Activated naive CD4-positive, alpha-beta T cell treated with anti-CD3 and anti-CD28 coated beads, Interleukin-2, amount 10 ng/mL, durations not matched to agents 7 days and 5 days (primary cell): ENCODE results near the gene MYCL.
"Not testable (repeated sequence)": the region's sequence is repeated elsewhere in the genome, so short reads cannot be mapped to it uniquely, and the experiment has no call there.

Experiments
- CTCF ChIA-PET: fragments of 350-600 bp; sonication (Branson Sonifier 250); formaldehyde crosslinking; loops from one replicate; lab custom pipeline; 2021; ENCODE audit warnings: antibody characterized with exemption; lab: Charles Lee
- DNase-seq: peaks from one replicate; pipeline ENCODE4 v3.0.0-alpha.2; 2020
- H3K27ac Mint-ChIP-seq: one replicate; pipeline ENCODE4 v1.8.0; 2021; ENCODE audit warnings: mild to moderate bottlenecking, moderate library complexity, mixed read lengths
- H3K27me3 Mint-ChIP-seq: one replicate; pipeline ENCODE4 v1.8.0; 2021; ENCODE audit warnings: mild to moderate bottlenecking, mixed read lengths
- H3K36me3 Mint-ChIP-seq: one replicate; pipeline ENCODE4 v1.8.0; 2021; ENCODE audit warnings: mixed read lengths
- H3K4me1 Mint-ChIP-seq: one replicate; pipeline ENCODE4 v1.8.0; 2021; ENCODE audit warnings: mixed read lengths
- H3K4me3 Mint-ChIP-seq: one replicate; pipeline ENCODE4 v1.8.0; 2021; ENCODE audit warnings: mild to moderate bottlenecking, moderate library complexity, mixed read lengths
- H3K9me3 Mint-ChIP-seq: one replicate; pipeline ENCODE4 v1.8.0; 2021; ENCODE audit warnings: mixed read lengths

The MYCL gene

DNA sequence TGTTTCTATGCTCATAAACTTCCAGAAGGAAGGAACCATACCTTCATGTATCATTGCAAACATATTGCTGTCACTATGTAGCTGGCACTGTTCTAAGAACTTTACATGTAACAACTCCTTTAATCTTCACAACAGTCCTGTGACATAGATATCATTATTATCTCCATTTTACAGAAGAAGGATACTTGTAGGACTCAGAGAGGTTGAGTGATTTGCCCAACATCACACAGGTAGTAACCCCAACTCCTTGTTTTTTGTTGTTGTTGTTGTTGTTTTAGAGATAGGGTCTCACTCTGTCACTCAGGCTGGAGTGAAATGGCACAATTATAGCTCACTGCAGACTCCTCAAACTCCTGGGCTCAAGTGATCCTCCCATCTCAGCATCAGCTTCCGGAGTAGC, 10.8 kb downstream of the MYCL start:
- DNase-seq, result no peak
- Mint-ChIP-seq H3K27ac (no peak overlapping the region), H3K27me3 (peaks cover 65% of the 10 kb centered on the region)

DNA sequence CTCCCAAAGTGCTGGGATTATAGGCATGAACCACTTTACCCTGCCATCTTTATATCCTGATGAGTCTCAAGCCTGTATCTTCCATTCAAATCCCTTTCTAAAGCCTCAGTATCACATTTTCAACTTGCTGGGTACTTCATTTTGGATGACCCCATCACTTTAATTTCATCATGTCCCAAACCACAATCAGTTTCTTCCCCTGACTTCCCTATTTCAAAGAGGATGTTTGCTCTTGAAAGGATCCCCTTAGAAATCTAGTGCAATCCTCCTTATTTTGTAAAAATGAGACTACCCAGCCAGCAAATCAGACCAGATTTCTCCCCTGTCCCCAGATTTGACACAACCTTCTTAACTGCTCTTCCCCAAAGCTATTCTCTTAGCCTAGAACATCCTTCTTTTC, 11.4 kb downstream of the MYCL start:
- H3K27me3 Mint-ChIP-seq, result peaks cover 59% of the 10 kb centered on the region

More for the DNA sequence above, 10.8 kb downstream of the MYCL start:
- no peaks in the 10 kb centered on the region for H3K4me1 Mint-ChIP-seq
- CTCF ChIA-PET, result no interaction called here
- H3K4me3 Mint-ChIP-seq, result no peak overlapping the region
- no peaks in the 10 kb centered on the region for H3K9me3 Mint-ChIP-seq
- no peaks in the 10 kb centered on the region for H3K36me3 Mint-ChIP-seq

DNA sequence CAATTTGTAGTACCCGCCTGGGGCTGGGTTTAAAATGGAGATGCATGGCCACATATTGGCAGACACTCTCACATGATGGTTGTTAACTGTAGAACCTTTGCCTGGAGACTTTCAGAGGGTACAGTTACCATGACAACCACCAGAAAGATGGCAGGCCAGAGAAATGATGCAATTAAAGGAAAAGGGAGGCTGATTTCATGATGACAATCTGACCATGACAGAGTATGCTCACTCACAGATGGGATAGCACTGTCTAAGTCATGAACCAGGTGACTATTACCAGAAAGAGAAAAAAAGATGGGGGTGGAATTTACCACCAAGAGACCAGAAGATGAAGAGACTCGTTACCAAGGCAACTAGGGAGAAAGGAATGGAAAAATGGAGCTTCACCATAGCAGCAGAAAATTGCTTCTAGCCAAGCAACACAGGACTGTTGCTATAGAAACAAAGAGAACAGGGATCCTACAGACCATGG, 14.9 kb downstream of the MYCL start:
- H3K27ac Mint-ChIP-seq, result no peak overlapping the region
- H3K4me3 Mint-ChIP-seq, result no peak overlapping the region
- peaks cover 21% of the 10 kb centered on the region for H3K4me1 Mint-ChIP-seq
- H3K36me3 Mint-ChIP-seq, result peaks cover 5% of the 10 kb centered on the region
- CTCF ChIA-PET, result interaction anchor here (2.0 kb wide), 1 partner anchor 16 kb away, joined by 9 read pairs; the partner anchor contains the start of gene MYCL
- H3K9me3 Mint-ChIP-seq, result no peaks in the 10 kb centered on the region
- DNase-seq, result no peak
- H3K27me3 Mint-ChIP-seq, result peaks cover 27% of the 10 kb centered on the region

More for the DNA sequence above, 11.4 kb downstream of the MYCL start:
- Mint-ChIP-seq H3K9me3 (no peaks in the 10 kb centered on the region), H3K36me3 (no peaks in the 10 kb centered on the region), H3K27ac (no peak overlapping the region), H3K4me1 (no peaks in the 10 kb centered on the region), H3K4me3 (no peak overlapping the region)
- CTCF ChIA-PET, result no interaction called here
- no peak for DNase-seq

DNA sequence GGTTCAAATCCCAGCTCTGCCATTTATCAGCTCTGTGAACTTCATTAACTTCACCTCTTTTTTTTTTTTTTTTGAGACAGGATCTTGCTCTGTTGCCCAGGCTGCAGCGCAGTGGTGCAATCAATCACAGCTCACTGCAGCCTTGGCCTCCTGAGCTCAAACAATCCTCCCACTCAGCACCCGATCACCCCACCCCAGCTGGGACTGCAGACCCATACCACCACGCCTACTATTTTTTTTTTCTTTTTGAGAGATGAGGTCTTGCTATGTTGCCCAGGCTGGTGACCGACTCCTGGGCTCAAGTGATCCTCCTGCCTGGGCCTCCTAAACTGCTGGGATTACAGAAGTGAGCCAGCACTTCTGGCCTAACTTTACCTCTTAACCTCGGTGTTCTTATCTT, 16.2 kb downstream of the MYCL start:
- no peak for DNase-seq
- Mint-ChIP-seq H3K4me1 (peaks cover 28% of the 10 kb centered on the region), H3K4me3 (no peak overlapping the region), H3K27ac (no peak overlapping the region), H3K27me3 (peaks cover 16% of the 10 kb centered on the region), H3K36me3 (peaks cover 10% of the 10 kb centered on the region), H3K9me3 (no peaks in the 10 kb centered on the region)
- CTCF ChIA-PET, result no interaction called here

DNA sequence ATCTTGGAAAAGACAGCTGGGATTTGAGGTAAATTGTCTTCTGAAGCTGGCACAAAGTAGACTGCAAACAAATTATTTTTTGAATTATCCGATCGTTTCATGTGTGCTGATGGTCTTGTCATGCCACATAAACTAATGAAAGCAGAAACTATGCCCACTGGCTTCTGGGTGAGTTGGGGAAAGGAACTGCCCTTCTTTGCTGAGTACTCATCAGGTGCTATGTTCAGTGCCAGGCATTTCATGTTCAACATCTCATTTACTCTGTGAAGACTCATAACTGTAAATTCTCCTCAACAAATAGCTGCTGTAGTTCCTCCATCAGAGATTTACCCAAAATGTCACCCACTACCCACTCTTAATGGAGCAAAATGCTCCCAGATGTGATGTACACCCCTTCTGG, 19.6 kb downstream of the MYCL start:
- Mint-ChIP-seq H3K27me3 (no peaks in the 10 kb centered on the region), H3K4me3 (peak overlapping the region; percentile 94), H3K36me3 (peaks cover 16% of the 10 kb centered on the region), H3K4me1 (peaks cover 35% of the 10 kb centered on the region), H3K27ac (peak overlapping the region; percentile 53), H3K9me3 (no peaks in the 10 kb centered on the region)
- CTCF ChIA-PET, result interaction anchor here (1.0 to 1.1 kb wide), 2 partner anchors 15 to 20 kb away, joined by 3 to 6 read pairs; partner anchors contain the start of gene MYCL
- DNase-seq, result no peak

DNA sequence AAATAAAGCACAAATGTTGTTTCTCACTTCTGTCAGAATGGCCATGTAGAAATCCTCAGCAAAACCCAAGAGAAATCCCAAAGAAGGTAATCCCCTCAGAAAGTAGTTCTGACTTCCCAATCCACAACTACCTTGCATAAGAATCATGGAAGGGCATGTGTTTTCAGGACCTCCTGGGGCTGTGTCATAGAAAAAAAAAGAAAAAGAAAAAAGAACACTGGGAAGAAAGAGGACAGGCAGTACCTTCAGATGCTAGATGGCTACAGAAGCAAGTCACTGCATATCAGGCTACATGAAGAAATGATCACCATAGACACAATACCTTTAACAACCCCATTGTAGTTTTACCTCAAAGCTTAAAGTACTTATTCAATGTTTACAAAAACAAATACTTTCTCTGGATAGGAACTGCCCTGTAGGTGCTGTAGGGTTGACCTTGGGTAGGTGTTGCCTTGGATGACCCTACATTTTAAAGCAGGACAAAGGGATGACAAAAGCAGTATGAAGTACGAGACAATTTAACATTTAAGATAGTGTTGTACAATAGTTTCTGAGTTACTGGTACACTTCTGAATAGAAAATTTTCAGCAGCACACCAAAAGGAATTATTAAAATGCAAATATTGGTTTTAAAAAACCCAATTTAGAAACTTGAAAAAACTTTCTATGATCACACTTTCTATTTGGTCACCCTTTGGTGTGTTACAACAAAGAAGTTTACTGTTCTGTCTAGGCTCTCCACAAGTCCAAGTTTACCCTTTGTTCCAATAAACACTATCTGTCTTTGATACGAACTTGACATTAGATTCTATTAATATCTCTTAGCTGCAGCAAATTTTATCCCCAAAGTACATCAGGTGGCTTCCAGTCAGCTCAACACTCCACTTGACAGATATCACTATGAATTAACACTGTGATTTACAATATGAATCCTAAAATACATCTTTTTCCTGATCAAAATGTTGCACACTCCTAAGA, 23.4 kb downstream of the MYCL start:
- H3K27ac Mint-ChIP-seq, result no peak overlapping the region
- DNase-seq, result no peak
- H3K9me3 Mint-ChIP-seq, result no peaks in the 10 kb centered on the region
- peaks cover 36% of the 10 kb centered on the region for H3K4me1 Mint-ChIP-seq
- CTCF ChIA-PET, result no interaction called here
- H3K27me3 Mint-ChIP-seq, result no peaks in the 10 kb centered on the region
- no peak overlapping the region for H3K4me3 Mint-ChIP-seq
- peaks cover 25% of the 10 kb centered on the region for H3K36me3 Mint-ChIP-seq

DNA sequence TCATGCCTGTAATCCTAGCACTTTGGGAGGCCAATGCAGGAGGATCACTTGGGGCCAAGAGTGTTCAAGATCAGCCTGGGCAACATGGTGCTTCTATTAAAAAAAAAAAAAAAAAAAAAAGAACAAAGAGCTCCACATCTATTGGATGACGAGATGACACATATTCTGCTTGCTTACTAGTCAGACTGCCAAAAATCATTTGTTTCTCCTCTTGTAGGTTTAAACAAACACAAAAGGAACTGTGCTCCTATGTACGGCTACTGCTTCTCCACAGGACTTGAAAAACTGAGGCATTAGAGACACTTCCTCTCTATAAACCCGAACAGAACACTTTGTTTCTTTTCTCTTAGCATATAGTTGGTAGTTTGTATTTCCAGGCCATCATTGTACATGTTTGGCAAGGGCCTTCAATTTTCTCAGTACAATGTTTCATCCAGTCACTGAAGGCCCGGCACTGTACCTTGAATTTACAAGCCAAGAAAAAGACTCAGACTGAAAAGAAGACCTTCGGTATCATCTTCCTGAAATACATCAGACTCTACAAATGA, 24.4 kb downstream of the MYCL start:
- H3K4me3 Mint-ChIP-seq, result no peak overlapping the region
- H3K4me1 Mint-ChIP-seq, result peaks cover 36% of the 10 kb centered on the region
- no peak overlapping the region for H3K27ac Mint-ChIP-seq
- no peaks in the 10 kb centered on the region for H3K9me3 Mint-ChIP-seq
- CTCF ChIA-PET, result no interaction called here
- H3K36me3 Mint-ChIP-seq, result peaks cover 23% of the 10 kb centered on the region
- H3K27me3 Mint-ChIP-seq, result no peaks in the 10 kb centered on the region
- DNase-seq, result no peak

DNA sequence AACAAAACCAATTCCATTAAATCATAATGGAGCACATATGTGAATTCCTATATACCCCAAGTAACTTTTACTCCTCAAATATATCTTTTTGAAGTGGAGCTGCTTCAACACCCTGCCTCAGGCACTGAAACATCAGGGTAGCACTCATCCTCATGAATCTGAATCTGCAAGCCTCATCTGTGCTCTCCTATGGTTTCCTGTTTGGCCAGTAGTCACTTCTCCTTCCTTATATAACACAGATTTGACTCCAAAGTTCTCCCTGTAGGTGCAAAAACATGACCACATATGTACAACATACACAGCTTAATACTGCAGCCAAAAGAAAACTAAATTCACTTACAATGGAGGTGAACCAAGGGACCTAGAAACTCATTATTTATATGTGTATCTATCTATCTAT, 25.6 kb downstream of the MYCL start:
- no peak for DNase-seq
- Mint-ChIP-seq H3K9me3 (no peaks in the 10 kb centered on the region), H3K4me3 (no peak overlapping the region), H3K4me1 (peaks cover 28% of the 10 kb centered on the region), H3K36me3 (peaks cover 15% of the 10 kb centered on the region), H3K27me3 (no peaks in the 10 kb centered on the region), H3K27ac (no peak overlapping the region)
- CTCF ChIA-PET, result no interaction called here

DNA sequence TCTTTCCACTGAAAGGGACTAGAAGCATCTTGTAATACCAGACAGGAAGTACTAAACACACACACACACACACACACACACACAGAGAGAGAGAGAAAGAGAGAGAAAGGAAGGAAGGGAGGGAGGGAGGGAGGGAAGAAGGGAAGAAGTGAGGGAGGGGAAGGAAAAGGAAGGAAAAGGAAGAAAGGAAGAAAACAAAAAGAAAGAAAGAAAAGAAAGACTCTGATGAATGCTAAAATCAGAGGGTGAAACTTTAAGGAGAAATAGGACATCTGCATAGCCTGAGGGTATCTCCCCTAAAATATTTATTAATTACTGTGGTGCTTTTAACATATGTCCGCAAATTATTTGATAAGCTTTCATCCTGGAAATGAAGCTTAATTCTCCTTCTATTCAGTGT, 29.0 kb downstream of the MYCL start:
- Mint-ChIP-seq H3K36me3 (peaks cover 22% of the 10 kb centered on the region), H3K27ac (no peak overlapping the region)

DNA sequence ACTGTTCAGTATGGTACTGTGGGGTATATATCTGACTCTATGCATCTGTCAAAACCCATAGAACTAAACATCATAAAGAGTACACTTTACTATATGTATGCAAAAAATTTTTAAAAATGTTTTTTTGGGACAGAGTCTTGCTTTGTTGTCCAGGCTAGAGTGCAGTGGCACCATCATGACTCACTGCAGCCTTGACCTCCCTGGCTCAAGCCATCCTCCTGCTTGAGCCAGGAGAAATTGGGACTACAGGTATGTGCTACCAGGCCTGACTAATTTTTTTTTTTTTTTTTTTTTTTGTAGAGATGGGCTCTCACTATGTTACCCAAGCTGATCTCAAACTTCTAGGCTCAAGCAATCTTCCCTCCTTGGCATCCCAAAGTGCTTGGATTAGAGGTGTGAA, 29.9 kb downstream of the MYCL start:
- H3K27ac Mint-ChIP-seq, result no peak overlapping the region
- H3K4me3 Mint-ChIP-seq, result no peak overlapping the region
- H3K27me3 Mint-ChIP-seq, result no peaks in the 10 kb centered on the region
- H3K4me1 Mint-ChIP-seq, result peaks cover 18% of the 10 kb centered on the region
- H3K9me3 Mint-ChIP-seq, result no peaks in the 10 kb centered on the region
- peaks cover 18% of the 10 kb centered on the region for H3K36me3 Mint-ChIP-seq
- no peak for DNase-seq
- CTCF ChIA-PET, result interaction anchor here (1.5 kb wide), 2 partner anchors 54 to 99 kb away, joined by 3 read pairs; no protein-coding TSS in a partner anchor

More for the DNA sequence above, 29.0 kb downstream of the MYCL start:
- Mint-ChIP-seq H3K4me3 (no peak overlapping the region), H3K4me1 (peaks cover 20% of the 10 kb centered on the region), H3K9me3 (no peaks in the 10 kb centered on the region), H3K27me3 (no peaks in the 10 kb centered on the region)
- CTCF ChIA-PET, result interaction anchor here (1.5 kb wide), 2 partner anchors 55 to 98 kb away, joined by 3 read pairs; no protein-coding TSS in a partner anchor
- no peak for DNase-seq

DNA sequence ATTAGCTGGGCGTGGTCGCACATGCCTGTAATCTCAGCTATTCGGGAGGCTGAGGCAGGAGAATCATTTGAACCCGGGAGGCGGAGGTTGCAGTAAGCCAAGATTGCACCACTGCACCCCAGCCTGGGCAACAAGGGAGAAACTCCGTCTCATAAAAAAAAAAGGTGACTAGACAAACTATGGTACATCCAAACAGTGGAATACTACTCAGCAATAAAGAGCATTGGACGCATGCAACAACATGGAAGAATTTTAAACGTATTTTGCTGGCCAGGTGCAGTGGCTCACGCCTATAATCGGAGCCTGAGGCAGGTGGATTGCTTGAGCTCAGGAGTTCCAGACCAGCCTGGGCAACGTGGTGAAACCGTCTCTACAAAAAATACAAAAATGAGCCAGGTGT, 30.7 kb downstream of the MYCL start:
- Mint-ChIP-seq H3K36me3 (peaks cover 15% of the 10 kb centered on the region), H3K4me1 (peaks cover 15% of the 10 kb centered on the region)
- H3K9me3 Mint-ChIP-seq, DNase-seq, H3K27me3 Mint-ChIP-seq, H3K27ac Mint-ChIP-seq, H3K4me3 Mint-ChIP-seq: not testable (repeated sequence)
- CTCF ChIA-PET, result interaction anchor here (0.7 to 1.5 kb wide), 2 partner anchors 16 to 100 kb away, joined by 3 read pairs; no protein-coding TSS in a partner anchor

DNA sequence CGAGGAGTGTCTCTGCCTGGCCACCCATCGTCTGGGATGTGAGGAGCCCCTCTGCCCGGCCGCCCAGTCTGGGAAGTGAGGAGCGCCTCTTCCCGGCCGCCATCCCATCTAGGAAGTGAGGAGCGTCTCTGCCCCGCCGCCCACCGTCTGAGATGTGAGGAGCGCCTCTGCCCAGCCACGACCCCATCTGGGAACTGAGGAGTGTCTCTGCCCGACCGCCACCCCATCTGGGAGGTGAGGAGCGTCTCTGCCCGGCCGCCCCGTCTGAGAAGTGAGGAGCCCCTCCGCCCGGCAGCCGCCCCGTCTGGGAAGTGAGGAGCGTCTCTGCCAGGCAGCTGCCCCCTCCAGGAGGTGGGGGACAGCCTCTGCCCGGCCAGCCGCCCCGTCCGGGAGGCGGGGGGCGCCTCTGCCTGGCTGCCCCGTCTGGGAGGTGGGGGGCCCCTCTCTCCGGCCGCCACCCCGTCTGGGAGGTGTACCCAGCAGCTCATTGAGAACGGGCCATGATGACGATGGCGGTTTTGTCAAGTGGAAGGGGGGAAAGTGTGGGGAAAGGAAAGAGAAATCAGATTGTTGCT, 32.1 kb downstream of the MYCL start:
- DNase-seq, H3K4me3 Mint-ChIP-seq, H3K27me3 Mint-ChIP-seq, CTCF ChIA-PET, H3K27ac Mint-ChIP-seq, H3K9me3 Mint-ChIP-seq: not testable (repeated sequence)
- peaks cover 11% of the 10 kb centered on the region for H3K4me1 Mint-ChIP-seq
- H3K36me3 Mint-ChIP-seq, result peaks cover 16% of the 10 kb centered on the region

DNA sequence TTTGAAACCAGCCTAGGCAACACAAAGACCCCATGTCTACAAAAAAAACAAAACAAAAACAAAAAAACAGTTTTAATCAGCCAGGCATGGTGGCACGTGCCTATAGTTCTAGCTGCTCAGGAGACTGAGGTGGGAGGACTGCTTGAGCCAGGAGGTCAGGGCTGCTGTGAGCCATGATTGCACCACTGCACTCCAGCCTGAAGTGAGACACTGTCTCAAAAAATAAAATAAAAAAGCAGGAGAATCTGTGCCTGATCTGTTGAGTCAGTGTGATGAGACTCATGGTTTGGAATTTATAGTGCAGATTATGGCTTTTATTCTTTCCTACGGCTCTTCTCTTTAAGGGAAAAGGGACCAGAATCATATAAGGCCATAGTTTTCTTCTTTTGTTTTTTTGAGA, 35.0 kb downstream of the MYCL start:
- no peaks in the 10 kb centered on the region for H3K9me3 Mint-ChIP-seq
- no peaks in the 10 kb centered on the region for H3K27me3 Mint-ChIP-seq
- DNase-seq, result no peak
- H3K4me3 Mint-ChIP-seq, result no peak overlapping the region
- H3K36me3 Mint-ChIP-seq, result peaks cover 18% of the 10 kb centered on the region
- no peak overlapping the region for H3K27ac Mint-ChIP-seq
- CTCF ChIA-PET, result interaction anchor here (0.7 kb wide), 1 partner anchor 728 kb away, joined by 3 read pairs; no protein-coding TSS in a partner anchor
- H3K4me1 Mint-ChIP-seq, result no peaks in the 10 kb centered on the region

DNA sequence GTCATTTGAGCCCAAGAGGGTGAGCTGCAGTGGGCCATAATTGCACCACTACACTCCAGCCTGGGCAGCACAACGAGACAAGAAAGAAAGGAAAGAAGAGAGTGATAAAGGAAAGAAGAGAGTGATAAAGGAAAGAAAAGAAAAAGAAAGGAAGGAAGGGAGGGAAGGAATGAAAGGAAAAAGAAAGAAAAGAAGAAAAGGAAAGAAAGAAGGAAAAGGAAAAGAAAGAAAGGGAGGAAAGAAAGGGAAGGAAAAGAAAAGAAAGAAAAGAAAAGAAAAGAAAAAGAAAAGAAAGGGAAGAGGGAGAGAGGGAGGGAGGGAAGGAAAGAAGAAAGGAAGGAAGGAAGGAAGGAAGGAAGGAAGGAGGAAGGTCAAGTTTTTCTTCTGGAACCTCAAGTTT, 36.0 kb downstream of the MYCL start:
- H3K36me3 Mint-ChIP-seq, result peaks cover 23% of the 10 kb centered on the region
- no peak overlapping the region for H3K27ac Mint-ChIP-seq
- CTCF ChIA-PET, result no interaction called here
- no peaks in the 10 kb centered on the region for H3K27me3 Mint-ChIP-seq
- H3K4me1 Mint-ChIP-seq, result no peaks in the 10 kb centered on the region
- no peaks in the 10 kb centered on the region for H3K9me3 Mint-ChIP-seq
- no peak for DNase-seq
- H3K4me3 Mint-ChIP-seq, result no peak overlapping the region
